Erythroblast (primary cell): ENCODE results near the gene AJM1.

ENCODE experiments used
- GATA1 ChIP-seq: IDR thresholded peaks from 2 replicates; pipeline ENCODE4 v1.6.1; 2011; ENCODE audit warnings: low read depth, mild to moderate bottlenecking, control low read depth, low read length, moderate library complexity
- POLR2A ChIP-seq: IDR thresholded peaks from 2 replicates; pipeline ENCODE4 v1.6.1; 2011; ENCODE audit warnings: mild to moderate bottlenecking, low read length

GRCh38 chr9:136854113-136854841, 12.0 kb downstream of the AJM1 start:
- TF ChIP-seq POLR2A: no peak
- no peak for TF ChIP-seq GATA1
